GM19240 (cell line): Measurements from ENCODE around the gene LRP1B.

ENCODE experiments used
- DNase-seq: peaks from one replicate; pipeline ENCODE4 v3.0.0; 2011; ENCODE audit warnings: low spot score; ENCODE audit not compliant: insufficient read length

Gene LRP1B

DNA sequence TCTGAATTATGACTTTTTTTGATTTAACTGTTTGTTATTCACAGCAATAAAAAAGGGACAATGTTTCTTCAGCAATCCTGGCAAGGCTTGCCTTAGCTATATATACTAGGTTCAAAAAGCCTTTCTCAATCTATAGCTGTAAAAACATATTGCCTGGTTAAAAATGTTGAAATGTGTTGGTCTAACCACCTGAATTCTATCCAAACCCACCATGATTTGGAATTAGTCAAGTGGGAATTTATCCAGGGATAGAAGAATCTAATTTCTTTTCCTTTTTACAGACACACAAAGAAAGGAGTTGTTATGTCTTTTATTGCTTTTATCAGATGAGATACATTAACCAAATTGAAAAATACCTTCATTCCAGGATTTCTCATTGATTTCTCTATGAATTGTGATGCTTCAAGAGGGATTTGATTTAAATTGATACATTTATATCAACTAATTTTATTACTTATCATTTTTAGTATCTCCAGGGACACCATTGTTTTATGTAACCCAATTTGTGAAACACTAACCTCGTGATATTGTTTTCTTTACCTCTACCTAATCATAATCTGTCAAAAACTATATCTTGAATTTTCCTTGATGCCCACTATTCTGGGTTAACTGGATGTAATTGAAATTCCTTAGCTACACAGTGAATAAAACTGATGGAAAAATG is 88.1 kb downstream of the LRP1B start:
- DNase-seq, result no peak

DNA sequence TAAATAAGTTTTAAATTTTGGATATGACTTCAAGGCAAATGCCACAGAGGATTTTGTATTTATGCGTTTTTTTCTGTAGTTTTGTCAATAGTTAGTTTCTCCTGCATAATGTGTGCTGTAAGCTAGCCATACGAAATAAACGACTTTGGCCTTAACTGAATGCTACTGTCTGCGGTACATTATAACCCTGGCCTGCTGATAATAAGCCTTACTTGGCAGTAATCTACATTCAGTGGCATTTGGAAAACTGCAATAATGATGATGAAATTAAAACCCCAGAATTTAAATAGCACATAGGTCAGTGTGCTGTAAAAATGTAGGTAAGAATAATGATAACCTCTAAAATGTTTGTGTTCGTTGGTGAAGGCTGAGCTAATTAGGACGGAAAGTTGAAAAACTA is 88.8 kb downstream of the LRP1B start:
- DNase-seq, result no peak

DNA sequence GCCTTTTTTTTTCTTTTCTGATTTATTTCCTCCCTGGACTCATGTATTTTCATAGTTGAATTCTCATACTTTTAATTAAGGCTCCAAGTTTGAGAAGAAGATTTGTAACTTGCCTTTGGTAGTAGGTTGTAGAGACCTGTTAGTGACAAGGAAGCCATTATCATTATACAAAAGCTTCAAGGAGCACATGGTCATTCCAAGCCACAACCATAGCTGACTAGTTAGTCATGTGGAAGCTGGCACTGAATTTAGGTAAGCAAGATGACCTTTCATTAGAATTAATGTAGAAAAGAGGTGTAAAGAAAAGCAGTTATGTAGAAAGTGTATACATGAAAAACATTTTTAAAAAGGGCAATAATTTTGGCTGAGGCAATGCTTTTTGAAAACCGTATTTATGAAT is 89.7 kb downstream of the LRP1B start:
- DNase-seq, result no peak

DNA sequence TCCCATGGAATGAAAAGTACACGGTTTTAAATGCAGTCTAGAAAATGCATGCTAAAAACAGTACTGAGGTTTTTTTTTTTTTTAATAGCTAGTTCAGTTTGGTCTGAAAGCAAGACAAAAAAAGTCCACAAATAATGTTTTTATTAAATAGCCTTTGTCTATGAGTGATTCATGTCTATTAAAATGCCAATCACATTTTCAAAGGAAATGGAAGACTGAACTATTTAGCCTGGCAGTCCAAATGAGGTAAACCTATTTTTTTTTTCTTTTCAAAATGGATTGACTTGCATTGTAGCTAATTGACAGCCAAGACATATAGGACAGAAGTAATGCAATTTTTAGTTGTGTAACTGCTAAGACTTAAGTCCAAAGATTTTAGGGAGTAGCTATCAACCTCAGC is 90.3 kb downstream of the LRP1B start:
- no peak for DNase-seq

DNA sequence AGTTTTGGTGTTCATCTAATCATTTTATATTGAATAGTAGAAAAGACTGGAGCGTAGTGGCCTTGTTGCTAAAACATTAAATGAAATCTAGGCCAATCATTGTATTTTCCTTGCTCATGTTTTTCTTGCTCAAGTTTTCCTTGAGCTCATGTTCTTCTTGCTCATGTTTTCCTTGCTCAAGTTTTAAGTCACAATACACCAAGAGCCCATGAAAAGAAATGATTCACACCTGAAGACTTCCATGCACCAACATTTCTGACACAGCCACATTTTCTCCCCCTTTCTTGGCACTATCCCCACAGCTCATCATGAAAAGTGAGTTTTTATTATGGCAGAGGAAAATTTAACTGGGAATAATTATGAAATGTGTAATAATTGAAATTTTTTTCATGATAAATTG is 92.0 kb downstream of the LRP1B start:
- DNase-seq, result no peak

DNA sequence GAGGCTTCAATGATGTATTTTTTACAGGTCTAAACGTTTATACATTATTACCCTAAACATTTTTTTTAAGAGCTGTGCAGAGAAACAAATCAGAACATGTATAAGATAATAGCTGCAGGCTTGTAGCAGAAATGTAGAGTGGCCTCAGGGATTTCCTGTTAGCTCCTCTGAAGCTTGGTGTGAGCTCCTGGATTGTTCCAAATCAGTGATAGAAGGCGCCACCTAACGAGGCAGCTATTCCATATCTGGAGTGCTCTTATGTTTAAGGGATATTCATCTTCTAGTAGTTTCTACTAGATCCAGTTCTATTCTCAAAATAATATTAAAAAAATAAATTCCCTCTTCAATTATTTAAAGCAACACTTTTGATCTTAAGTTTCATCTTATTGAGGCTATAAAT is 93.1 kb downstream of the LRP1B start:
- DNase-seq, result no peak

DNA sequence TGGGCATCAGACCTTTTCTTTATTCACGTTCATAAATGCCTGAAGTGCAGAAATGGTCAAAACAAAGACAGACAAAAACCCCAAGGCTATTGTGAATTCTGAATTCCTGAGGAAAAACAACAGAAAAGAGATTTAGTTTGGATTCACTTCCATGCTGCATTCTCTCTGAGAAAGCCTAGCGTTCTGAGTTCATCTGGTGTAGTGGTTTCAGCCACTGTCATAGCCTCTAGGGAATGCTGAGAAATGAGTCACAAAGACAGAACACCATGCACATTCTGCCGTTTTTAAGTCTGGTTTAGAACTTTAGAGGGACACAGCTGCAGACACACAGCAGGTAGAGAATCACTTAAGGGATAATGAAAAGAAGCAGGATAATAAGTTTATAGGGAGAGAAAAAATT is 93.8 kb downstream of the LRP1B start:
- DNase-seq, result no peak

DNA sequence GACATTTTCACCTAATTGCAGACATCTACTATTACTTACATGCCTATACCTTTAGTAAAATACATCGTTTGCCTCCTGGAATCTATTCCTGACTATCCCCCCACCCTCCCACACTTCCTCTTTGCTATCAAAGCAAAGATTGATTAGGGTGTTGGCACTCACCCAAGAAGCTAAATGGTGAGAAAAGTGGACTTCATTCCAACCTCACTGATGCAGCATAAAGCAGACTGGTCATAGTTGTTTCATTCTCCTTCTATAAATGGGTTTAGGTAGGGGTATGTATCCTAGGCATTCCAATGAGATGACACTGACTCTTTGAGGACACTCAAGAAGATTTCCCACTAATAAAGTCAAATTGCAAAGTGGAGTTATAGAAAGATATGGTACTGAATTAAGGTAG is 97.4 kb downstream of the LRP1B start:
- DNase-seq, result no peak

DNA sequence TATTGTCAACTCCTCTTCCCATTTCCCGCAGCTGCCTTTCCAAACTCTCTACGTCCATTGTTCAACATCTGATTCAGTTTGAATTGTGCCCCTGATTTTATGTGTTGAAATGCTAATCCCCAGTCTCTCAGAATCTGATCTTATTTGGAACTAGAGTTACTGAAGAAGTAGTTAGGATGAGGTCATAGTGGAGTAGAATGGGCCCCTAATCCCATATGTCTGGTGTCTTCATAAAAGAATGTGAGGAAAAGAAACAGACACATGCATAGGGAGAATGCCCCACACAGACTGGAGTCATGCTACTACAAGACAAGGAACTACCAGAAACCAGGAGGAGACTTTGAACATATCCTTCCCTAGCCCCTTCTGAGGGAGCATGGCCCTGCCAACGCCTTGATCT is 99.2 kb downstream of the LRP1B start:
- DNase-seq, result no peak

DNA sequence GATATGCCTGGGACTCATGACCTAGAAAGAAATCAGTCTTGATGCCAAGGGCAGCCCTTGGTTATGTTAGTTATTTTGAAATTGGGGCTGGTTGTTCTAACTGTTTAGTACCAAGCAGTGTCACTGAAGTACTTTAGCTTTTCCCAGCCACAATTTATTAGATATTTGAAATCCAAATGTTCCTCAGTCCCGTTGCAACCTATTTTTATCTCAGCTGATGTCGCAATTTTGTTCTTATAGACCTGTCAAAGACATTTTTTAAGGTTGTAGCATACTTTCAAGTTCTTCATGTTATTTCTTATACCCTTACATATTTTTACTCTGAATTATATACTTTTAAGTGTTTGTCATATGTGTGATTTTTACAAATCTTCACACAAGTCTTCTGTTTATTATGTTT is 100.1 kb downstream of the LRP1B start:
- no peak for DNase-seq

DNA sequence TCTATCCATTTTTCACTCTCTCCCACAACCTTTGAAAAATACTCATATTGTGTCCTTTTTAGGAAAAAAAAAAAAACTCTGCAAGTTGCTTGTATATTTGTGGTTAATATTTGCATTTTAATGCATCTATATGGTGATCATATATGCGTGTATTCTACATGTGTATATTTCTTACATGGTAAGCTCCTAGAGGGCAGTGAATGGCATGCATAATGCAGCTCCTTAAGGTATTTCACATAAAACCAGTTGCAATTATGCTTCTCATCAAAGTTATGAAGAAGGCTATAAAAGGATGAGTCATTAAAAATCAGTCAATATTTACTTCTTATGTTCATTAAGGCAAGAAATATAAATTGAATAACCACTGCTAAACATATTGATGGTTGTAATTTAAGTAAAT is 100.8 kb downstream of the LRP1B start:
- no peak for DNase-seq

DNA sequence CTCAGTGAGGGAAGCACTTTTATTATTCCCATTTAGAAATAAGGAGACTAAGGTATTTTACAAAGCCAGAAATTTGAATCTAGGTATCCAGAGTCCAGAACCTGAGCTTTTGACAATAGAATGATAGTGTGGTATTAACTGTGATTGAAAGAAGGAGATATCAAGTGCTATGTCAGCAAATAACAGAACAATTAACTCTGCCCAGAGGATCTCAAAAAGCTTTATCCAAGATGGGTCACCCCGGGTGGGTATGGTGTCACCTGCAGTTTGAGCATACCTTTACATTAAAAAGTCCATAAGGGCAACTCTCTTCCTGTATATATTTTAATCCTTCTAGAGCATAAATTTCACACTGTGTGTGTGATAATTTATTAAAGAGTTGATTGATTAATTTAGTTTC is 105.4 kb downstream of the LRP1B start:
- DNase-seq, result no peak

DNA sequence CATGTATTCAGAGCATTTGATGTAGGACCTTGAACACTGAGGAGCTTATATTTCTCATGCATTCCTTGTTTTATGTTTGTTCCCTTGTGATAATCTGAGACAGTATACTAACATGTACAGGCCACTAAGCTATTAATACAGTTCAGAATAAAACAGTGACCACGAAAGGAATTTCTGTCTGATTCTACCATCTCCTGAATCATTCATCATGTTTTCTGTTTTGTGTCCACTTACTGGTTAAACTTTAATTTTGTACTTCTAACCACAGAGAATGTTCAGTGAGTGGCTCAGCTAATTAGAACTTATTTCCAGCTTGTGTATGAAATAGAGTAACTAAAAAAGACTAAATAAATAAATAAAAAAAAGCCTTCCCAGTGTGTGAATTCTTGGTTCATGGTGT is 110.4 kb downstream of the LRP1B start:
- no peak for DNase-seq

DNA sequence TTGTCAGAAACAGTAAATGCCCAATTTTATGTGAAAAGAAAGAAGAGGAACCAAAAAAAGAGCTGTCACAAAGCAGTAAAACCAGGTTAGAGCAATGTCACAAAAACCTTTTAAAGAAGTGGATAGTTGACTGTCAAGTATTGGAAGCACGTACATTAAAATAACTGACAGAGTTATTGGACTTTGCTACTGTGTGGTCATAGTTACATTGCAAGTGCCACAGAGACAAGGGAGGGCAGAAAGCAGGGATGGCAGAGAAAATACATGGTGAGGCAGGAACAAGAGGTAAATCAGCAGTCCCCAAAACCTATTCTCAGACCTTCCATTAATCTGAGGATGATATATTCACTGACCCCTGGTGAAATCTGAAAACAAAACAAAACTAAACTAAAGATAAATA is 116.3 kb downstream of the LRP1B start:
- DNase-seq, result no peak

DNA sequence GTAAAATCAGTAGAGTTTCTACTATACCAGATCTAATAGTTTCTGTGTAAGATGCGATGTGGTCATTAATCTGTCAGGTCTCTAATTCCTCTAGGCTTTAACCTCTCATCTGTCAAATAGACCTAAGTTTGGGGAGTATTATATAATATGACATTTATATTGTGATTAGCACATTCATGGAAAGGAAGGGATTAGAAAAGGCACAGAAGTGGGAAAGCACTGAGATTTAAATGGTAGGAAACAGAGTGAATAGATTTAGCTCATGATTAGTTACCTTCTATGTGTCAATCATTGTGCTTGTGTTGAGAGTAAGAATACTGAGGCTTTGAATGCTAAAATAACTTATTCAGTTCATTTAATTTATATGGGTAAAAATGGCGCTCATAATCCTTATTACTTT is 118.0 kb downstream of the LRP1B start:
- DNase-seq, result no peak

DNA sequence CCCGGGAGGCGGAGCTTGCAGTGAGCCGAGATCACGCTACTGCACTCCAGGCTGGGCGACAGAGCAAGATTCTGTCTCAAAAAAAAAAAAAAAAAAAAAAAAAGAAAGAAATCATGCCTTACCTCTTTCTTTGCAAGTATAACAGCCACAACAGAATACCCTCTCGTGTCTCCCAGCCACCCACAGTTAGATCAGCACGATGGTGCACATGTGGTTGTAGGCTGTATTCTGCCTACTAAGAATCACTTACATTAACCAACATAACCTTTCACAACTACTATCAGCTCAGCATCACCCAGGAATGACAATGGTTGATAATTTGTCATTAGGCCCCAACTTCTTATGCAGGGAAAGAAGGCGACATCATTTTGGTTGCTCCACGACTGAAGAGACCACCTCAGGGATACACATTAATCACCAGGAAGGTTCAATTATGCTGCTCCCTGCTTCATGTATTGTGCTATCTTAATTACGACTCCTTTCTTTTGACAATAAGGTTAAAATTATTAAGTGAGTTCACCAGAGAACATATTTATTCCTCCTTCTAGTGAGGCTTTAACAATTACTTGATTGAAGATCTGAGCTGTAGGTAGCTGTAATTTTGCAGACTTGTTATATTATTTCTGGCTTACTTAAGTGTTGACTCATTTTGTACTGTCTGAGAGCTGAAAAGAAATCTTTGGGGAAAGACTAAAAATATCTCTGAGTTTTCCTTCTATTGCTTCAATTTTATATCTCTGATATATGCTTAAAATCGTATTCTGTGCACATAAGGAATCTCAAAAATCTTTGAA is 120.1 kb downstream of the LRP1B start:
- DNase-seq, result no peak

DNA sequence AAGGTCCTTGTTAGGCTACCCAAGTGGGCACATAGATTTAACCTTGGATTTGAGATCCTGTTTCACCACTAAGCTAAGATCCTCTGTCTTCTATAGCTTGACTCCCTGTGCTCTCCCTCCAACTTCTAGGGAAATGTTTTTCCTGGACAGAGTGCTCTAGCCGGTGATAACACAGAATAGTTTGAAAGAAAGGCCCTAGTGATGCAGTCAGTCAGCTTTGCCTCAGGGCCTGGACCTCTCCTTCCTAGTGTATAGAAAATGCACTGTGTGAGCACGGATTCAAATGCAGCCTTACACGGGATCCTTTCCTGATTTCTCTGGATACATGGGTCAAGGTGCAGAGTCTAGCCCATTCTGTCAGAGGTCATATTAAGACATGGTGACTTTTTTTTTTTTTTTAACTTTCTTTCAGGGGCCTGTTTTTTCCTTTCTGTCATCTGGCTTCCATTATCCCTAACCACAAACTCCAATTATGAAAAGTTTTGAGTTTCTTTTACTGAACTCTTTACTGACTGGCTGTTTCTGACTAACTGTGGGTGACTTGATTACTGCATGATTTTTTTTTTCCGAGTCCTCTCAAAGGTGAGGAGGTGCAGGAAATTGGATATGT is 122.6 kb downstream of the LRP1B start:
- DNase-seq, result no peak

DNA sequence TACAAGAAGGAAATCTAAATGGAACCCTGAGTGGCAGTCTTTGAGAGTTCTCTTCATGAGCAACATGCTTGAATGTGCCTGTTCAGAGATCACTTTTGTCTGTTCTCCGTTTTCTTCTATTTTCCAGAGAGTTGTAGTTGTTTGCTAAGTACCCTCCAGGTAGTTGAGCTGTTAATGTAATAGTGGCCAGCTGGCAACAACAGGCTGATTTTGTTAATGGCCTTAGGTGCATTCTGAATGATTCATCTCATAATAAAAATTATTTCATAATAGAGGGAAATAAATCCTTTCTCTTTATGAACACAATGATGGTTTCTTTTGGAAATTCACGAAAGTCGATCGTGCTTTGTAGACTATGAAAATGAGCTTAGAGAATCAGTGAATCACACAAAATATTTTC is 136.8 kb downstream of the LRP1B start:
- DNase-seq, result no peak

DNA sequence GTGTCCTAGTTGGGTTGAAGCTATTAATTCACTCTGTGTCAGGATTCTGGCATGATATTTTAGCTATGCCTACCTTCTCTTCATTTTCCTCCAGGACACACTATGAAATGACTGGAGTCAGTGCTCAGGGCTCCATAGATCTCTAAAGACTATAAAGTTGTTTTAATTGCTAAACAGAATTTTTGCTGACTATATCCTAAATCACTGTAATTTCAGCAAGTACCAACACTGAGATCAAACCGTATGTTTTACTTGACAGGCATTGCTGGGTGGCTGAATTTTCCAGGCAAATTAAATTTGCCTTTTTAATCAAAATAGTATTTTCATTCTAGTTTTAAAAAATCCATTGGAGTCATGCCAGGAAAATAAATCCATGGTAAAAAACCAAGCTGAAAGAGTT is 138.1 kb downstream of the LRP1B start:
- DNase-seq, result no peak

DNA sequence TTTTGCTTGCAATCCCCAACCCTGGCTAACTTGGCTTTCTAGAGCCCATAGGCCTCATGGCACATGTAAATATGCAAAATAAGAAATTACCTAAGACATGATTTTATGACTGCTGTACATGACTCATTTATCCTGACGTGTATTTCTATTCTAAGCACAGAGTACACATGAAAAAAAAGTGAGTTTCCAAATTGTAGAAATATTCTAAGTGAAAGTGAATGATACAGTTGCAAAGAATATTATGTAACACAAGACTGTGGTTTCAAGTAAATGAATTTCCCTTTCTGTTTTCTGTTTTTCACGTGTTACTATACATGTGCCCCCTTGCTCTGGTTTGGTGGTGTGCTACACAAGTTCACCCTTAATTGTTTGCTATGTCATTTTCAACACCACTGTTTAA is 162.4 kb downstream of the LRP1B start:
- no peak for DNase-seq

DNA sequence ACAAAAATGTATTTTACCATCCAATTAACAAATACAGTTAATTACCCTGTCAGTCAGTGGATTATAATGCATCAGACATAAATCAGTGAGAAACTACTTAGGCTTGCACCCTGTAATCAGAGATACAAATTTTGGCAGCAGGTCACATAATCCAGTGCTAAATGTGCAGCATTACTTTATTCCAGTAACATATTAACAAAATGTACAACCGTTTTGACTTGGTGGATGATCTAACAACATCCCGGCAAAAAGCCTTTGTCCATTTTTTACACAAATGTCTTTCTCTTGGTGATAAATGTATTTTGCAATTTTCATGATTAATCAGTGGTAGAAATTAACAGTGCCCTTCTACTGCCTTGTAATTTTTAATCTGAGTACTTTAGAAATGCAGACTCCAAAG is 162.8 kb downstream of the LRP1B start:
- no peak for DNase-seq

DNA sequence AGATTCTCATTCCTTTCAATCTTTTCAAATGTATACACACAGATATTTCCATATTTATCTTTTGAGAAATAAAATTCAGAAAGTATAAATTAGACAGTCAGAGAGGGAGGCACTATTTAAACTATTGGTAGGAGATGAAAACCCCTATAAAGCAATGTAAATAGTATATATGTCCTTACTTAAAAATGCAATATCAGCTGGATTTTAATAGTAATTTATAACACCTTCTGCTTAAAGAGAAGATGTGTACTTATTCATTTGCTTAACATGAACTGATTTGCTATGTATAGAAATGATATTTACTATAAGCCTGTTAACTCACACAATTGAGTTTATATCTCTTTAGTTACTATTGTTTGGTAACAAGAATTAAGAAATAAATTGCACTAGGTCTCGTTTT is 163.3 kb downstream of the LRP1B start:
- no peak for DNase-seq

DNA sequence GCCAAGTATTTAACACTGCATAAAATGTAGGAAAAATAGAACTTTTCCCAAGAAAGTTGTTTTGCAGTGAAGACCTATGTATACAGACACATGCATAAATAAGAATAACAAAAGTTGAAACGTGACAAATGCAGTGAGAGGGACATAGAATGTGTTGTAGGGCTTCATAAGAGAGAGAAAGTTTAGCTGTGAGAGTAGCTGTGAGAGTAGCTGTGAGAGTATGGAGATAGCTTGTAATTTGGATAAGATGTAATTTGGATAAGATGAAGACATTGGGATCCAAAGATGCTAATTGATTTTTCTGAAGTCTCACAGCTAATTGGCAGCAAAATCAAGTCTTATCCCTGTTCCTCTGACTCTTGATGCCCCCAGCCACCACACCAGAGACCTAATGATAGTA is 170.9 kb downstream of the LRP1B start:
- DNase-seq, result no peak
